ENCODE results near the gene C13orf46.

- TF ChIP-seq CTCF (conservative IDR thresholded peaks at IDR 0.05; ENCODE audit: low read length) (no peak), EZH2phosphoT487 (IDR thresholded peaks at IDR 0.05; ENCODE audit: borderline replicate concordance, low read depth, low read length) (no peak)
These were observed 26.4 kb downstream of the C13orf46 start for GRCh38 chr13:113947311-113948033.

All from OCI-LY7 (cell line).